KMS-11 (cell line): ENCODE measurements around the gene DLX6.

Source experiments
- H2AFZ ChIP-seq: fragments of 200-600 bp; sonication (generic); 2 replicates; pipeline ENCODE4 v1.6.1; 2016; ENCODE audit warnings: antibody characterized with exemption, mixed run types, low read depth
- H3K27ac ChIP-seq: fragments of 200-600 bp; sonication (generic); 2 replicates; pipeline ENCODE4 v1.6.1; 2016; ENCODE audit warnings: mild to moderate bottlenecking, mixed run types
- H3K27me3 ChIP-seq: fragments of 200-600 bp; sonication (generic); 2 replicates; pipeline ENCODE4 v1.6.1; 2017; ENCODE audit warnings: mild to moderate bottlenecking, low read depth, mixed run types, moderate library complexity; ENCODE audit not compliant: insufficient read depth
- H3K36me3 ChIP-seq: fragments of 200-600 bp; sonication (generic); 2 replicates; pipeline ENCODE4 v1.6.1; 2017; ENCODE audit warnings: mild to moderate bottlenecking, mixed run types; ENCODE audit not compliant: insufficient read depth
- H3K4me1 ChIP-seq: fragments of 200-600 bp; sonication (generic); 2 replicates; pipeline ENCODE4 v1.6.1; 2016; ENCODE audit warnings: mild to moderate bottlenecking, low read depth, mixed run types; ENCODE audit not compliant: poor library complexity, severe bottlenecking
- H3K4me2 ChIP-seq: fragments of 200-600 bp; sonication (generic); 2 replicates; pipeline ENCODE4 v1.7.0; 2016; ENCODE audit warnings: mild to moderate bottlenecking, mixed run types
- H3K4me3 ChIP-seq: fragments of 200-600 bp; sonication (generic); IDR thresholded peaks from 2 replicates; pipeline ENCODE4 v1.6.1; 2017; ENCODE audit warnings: low read depth, low read length, mixed read lengths; ENCODE audit not compliant: insufficient read depth
- H3K79me2 ChIP-seq: fragments of 200-600 bp; sonication (generic); 2 replicates; pipeline ENCODE4 v1.6.1; 2016; ENCODE audit warnings: low read depth, mixed run types; ENCODE audit not compliant: insufficient read depth
- H3K9ac ChIP-seq: fragments of 200-600 bp; sonication (generic); 2 replicates; pipeline ENCODE4 v1.6.1; 2016; ENCODE audit warnings: mild to moderate bottlenecking, mixed run types
- H4K20me1 ChIP-seq: fragments of 200-600 bp; sonication (generic); 2 replicates; pipeline ENCODE4 v1.6.1; 2016; ENCODE audit warnings: mild to moderate bottlenecking, mixed run types; ENCODE audit not compliant: insufficient read depth
- CTCF ChIP-seq: fragments of 200-600 bp; sonication (generic); conservative IDR thresholded peaks from 2 replicates; pipeline ENCODE4 v1.6.1; 2017; ENCODE audit warnings: low read depth, mild to moderate bottlenecking, antibody characterized with exemption, low read length, moderate library complexity, mixed read lengths

Gene DLX6

GRCh38 chr7:97043281-97043680 lies 37.9 kb downstream of the DLX6 start:
- H3K9ac ChIP-seq, result no peak overlapping the region
- no peak overlapping the region for H3K4me2 ChIP-seq
- H4K20me1 ChIP-seq, result no peaks in the 10 kb centered on the region
- H3K36me3 ChIP-seq, result no peaks in the 10 kb centered on the region
- H3K79me2 ChIP-seq, result no peaks in the 10 kb centered on the region
- no peak overlapping the region for H2AFZ ChIP-seq
- H3K4me1 ChIP-seq, result no peaks in the 10 kb centered on the region
- H3K27me3 ChIP-seq, result no peaks in the 10 kb centered on the region
- no peak overlapping the region for H3K27ac ChIP-seq
- no peak for TF ChIP-seq CTCF
- H3K4me3 ChIP-seq, result no peak overlapping the region
